Karpas-422 (cell line): ENCODE data around the gene SH2D5. TPM values are rescaled to one million over a fixed set of nuclear protein-coding genes. Genes with fewer than 3 reads are reported as not detected.

ENCODE experiments used
- DNase-seq: peaks from one replicate; pipeline ENCODE4 v3.0.0-alpha.2; 2015
- H2AFZ ChIP-seq: fragments of 200-600 bp; sonication (generic); 2 replicates; pipeline ENCODE4 v1.6.1; 2014; ENCODE audit warnings: antibody characterized with exemption, low read length, mixed read lengths
- H3K27ac ChIP-seq: fragments of 200-600 bp; sonication (generic); 2 replicates; pipeline ENCODE4 v1.5.1; 2014; ENCODE audit warnings: mild to moderate bottlenecking, low read length, moderate library complexity
- H3K27me3 ChIP-seq: fragments of 200-600 bp; sonication (generic); 2 replicates; pipeline ENCODE4 v1.6.1; 2014; ENCODE audit warnings: low read length, mixed read lengths
- H3K36me3 ChIP-seq: fragments of 200-600 bp; sonication (generic); 2 replicates; pipeline ENCODE4 v1.6.1; 2014; ENCODE audit warnings: low read length, mixed read lengths; ENCODE audit not compliant: insufficient read depth
- H3K4me1 ChIP-seq: fragments of 200-600 bp; sonication (generic); 2 replicates; pipeline ENCODE4 v1.6.1; 2014; ENCODE audit warnings: mild to moderate bottlenecking, low read length, mixed read lengths
- H3K4me2 ChIP-seq: fragments of 200-600 bp; sonication (generic); 2 replicates; pipeline ENCODE4 v1.6.1; 2014; ENCODE audit warnings: low read length, low read depth, mild to moderate bottlenecking; ENCODE audit not compliant: poor library complexity, severe bottlenecking
- H3K4me3 ChIP-seq: fragments of 200-600 bp; sonication (generic); 2 replicates; pipeline ENCODE4 v1.5.1; 2014; ENCODE audit warnings: mild to moderate bottlenecking, antibody characterized with exemption, low read length, mixed read lengths
- H3K79me2 ChIP-seq: fragments of 200-600 bp; sonication (generic); 2 replicates; pipeline ENCODE4 v1.6.1; 2014; ENCODE audit warnings: mild to moderate bottlenecking, low read length, mixed read lengths
- H3K9ac ChIP-seq: fragments of 200-600 bp; sonication (generic); 2 replicates; pipeline ENCODE4 v1.6.0; 2014; ENCODE audit warnings: low read length
- H3K9me2 ChIP-seq: fragments of 200-600 bp; sonication (generic), shearing (Covaris generic); replicated peaks from 2 replicates; pipeline ENCODE4 v1.6.0; 2014; ENCODE audit warnings: mild to moderate bottlenecking, low read length, moderate library complexity; ENCODE audit not compliant: insufficient read depth
- H3K9me3 ChIP-seq: fragments of 300-700, 200-600 bp; sonication (generic); 2 replicates; pipeline ENCODE4 v1.6.1; 2014; ENCODE audit warnings: low read length, mixed read lengths
- H4K20me1 ChIP-seq: fragments of 200-600 bp; sonication (generic); 2 replicates; pipeline ENCODE4 v1.6.1; 2014; ENCODE audit warnings: mild to moderate bottlenecking, antibody characterized with exemption, low read length, low read depth; ENCODE audit not compliant: insufficient read depth
- total RNA-seq: library from RNA; depleted of rRNA; stranded (reverse); fragments of >200 nt; shearing (Covaris generic); gene quantifications from 2 replicates; pipeline ENCODE4 v1.2.3, GENCODE V29; 2014; ENCODE audit warnings: low replicate concordance

SH2D5 gene
- total RNA-seq, 1 experiment from 2014 or later, result not detected

DNA sequence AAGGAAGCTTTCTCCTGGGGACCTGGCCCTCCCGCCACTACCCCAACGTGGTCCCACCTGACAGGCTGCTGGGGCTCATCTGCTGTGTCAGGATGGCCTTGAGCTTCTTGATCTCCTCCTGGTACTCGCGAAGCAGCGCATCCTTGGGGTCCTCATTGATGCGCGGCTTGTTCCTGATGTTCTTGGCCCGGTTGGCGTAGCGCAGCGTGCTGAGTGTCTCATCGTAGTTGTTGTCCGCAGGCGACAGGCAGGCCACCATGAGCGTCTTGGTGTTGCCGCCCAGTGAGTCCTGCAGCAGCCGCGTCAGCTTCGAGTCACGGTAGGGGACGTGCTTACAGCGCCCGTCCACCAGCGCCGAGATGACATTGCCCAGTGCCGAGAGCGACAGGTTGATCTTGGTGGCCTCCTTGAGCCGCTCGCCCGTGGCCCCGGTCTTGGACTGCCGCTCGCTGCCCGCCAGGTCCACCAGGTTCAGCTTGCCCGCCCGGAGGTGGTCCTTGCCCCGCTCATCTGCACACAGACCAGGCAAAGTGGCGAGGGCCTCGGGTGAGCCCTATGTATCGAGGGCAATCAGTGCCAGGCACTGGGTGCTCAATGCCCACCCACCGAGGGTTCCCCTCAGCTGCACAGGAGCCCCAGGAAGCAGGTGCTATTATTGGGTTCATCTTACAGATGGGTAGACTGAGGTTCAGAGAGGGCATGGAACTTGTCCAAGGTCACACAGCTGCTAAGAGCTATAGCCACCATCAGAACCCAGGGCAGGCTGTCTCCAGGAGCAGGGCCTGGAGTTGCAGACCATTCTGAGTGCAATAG lies 27.9 kb downstream of the SH2D5 start:
- Histone ChIP-seq H3K9me2 (no peaks in the 10 kb centered on the region), H3K9me3 (no peaks in the 10 kb centered on the region), H3K9ac (no peak overlapping the region), H3K4me3 (no peak overlapping the region), H3K79me2 (no peaks in the 10 kb centered on the region), H3K27me3 (no peaks in the 10 kb centered on the region), H3K4me2 (no peak overlapping the region), H3K36me3 (no peaks in the 10 kb centered on the region), H4K20me1 (no peaks in the 10 kb centered on the region), H3K27ac (no peak overlapping the region), H3K4me1 (no peaks in the 10 kb centered on the region), H2AFZ (no peak overlapping the region)
- no peak for DNase-seq

- H3K9ac ChIP-seq, result no peak overlapping the region
- no peaks in the 10 kb centered on the region for H3K79me2 ChIP-seq
These were observed 29.3 kb downstream of the SH2D5 start for GRCh38 chr1:20703124-20703756.

DNA sequence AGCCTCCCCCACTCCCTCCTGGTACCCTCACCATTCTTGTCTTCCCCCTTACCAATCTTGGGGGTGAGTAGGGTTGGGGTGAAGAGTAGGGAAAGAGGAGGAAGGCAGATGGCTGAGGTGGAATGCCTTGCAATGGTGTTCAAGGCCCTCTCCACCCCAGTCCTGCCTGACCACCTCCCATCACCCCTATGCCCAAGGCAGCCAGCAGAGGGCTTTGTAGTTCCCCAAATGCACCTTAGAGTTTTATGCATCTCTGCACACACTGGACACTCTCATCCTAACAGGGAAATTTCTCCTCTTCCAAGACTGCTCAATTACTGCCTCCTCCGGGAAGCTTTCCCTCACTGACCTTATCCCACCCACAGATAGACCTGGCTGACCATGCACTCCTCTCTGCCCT lies 30.1 kb downstream of the SH2D5 start:
- Histone ChIP-seq H3K4me2 (no peak overlapping the region), H3K4me1 (no peaks in the 10 kb centered on the region), H3K9me3 (no peaks in the 10 kb centered on the region), H2AFZ (no peak overlapping the region), H4K20me1 (no peaks in the 10 kb centered on the region), H3K36me3 (no peaks in the 10 kb centered on the region), H3K4me3 (no peak overlapping the region), H3K79me2 (no peaks in the 10 kb centered on the region), H3K9ac (no peak overlapping the region), H3K27ac (no peak overlapping the region), H3K9me2 (no peaks in the 10 kb centered on the region), H3K27me3 (no peaks in the 10 kb centered on the region)
- DNase-seq, result peak; percentile 60

More at GRCh38 chr1:20703124-20703756, 29.3 kb downstream of the SH2D5 start:
- no peak for DNase-seq
- Histone ChIP-seq H3K4me3 (no peak overlapping the region), H3K4me1 (no peaks in the 10 kb centered on the region), H3K4me2 (no peak overlapping the region), H4K20me1 (no peaks in the 10 kb centered on the region), H3K27me3 (no peaks in the 10 kb centered on the region), H3K36me3 (no peaks in the 10 kb centered on the region), H2AFZ (no peak overlapping the region), H3K9me2 (no peaks in the 10 kb centered on the region), H3K27ac (no peak overlapping the region), H3K9me3 (no peaks in the 10 kb centered on the region)

- H3K36me3 ChIP-seq, result no peaks in the 10 kb centered on the region
- H3K9me2 ChIP-seq, result no peaks in the 10 kb centered on the region
- no peak overlapping the region for H3K4me2 ChIP-seq
- H3K4me1 ChIP-seq, result peaks cover 3% of the 10 kb centered on the region
- H3K27me3 ChIP-seq, result no peaks in the 10 kb centered on the region
- no peaks in the 10 kb centered on the region for H3K9me3 ChIP-seq
- H3K9ac ChIP-seq, result no peak overlapping the region
- H3K79me2 ChIP-seq, result no peaks in the 10 kb centered on the region
- H2AFZ ChIP-seq, result no peak overlapping the region
- no peak overlapping the region for H3K27ac ChIP-seq
- no peak overlapping the region for H3K4me3 ChIP-seq
- DNase-seq, result no peak
- H4K20me1 ChIP-seq, result no peaks in the 10 kb centered on the region
These were observed 30.7 kb downstream of the SH2D5 start for GRCh38 chr1:20701847-20702246.

GRCh38 chr1:20701446-20701845 lies 31.1 kb downstream of the SH2D5 start:
- Histone ChIP-seq H3K9me2 (no peaks in the 10 kb centered on the region), H3K9me3 (no peaks in the 10 kb centered on the region), H4K20me1 (no peaks in the 10 kb centered on the region), H3K9ac (no peak overlapping the region), H3K4me2 (no peak overlapping the region), H3K36me3 (no peaks in the 10 kb centered on the region), H3K27ac (no peak overlapping the region), H3K4me1 (peaks cover 6% of the 10 kb centered on the region), H2AFZ (no peak overlapping the region), H3K4me3 (no peak overlapping the region), H3K79me2 (no peaks in the 10 kb centered on the region), H3K27me3 (no peaks in the 10 kb centered on the region)
- DNase-seq, result no peak

GRCh38 chr1:20700636-20701215 lies 31.8 kb downstream of the SH2D5 start:
- Histone ChIP-seq H3K4me2 (no peak overlapping the region), H3K9me2 (no peaks in the 10 kb centered on the region), H3K4me3 (no peak overlapping the region), H3K9me3 (no peaks in the 10 kb centered on the region), H3K9ac (no peak overlapping the region), H3K4me1 (peaks cover 9% of the 10 kb centered on the region), H3K79me2 (no peaks in the 10 kb centered on the region), H4K20me1 (no peaks in the 10 kb centered on the region), H3K27ac (no peak overlapping the region), H3K36me3 (no peaks in the 10 kb centered on the region), H2AFZ (no peak overlapping the region), H3K27me3 (no peaks in the 10 kb centered on the region)
- no peak for DNase-seq

DNA sequence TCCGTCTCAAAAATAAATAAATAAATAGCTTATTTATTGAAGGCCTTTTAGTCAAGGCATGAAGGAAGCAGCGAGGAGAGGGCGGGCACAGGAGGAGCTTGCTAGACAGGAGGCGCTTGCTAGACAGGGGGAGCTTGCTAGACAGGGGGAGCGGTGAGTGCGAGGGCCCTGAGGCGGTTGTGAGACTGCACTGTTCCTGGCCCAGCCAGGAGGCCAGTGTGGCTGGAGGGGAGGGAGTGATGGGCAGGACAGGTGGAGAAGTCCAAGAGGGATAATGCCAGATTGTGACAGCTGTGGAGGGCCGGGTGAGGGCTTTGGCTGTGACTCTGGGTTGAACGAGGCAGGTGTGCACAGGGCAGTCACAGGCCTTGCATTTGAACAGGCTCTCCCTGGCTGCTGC lies 32.9 kb downstream of the SH2D5 start:
- DNase-seq, result no peak
- no peak overlapping the region for H2AFZ ChIP-seq

GRCh38 chr1:20698195-20698910 lies 34.1 kb downstream of the SH2D5 start:
- Histone ChIP-seq H2AFZ (no peak overlapping the region), H3K4me1 (peaks cover 9% of the 10 kb centered on the region), H4K20me1 (no peaks in the 10 kb centered on the region), H3K4me3 (no peak overlapping the region), H3K9ac (no peak overlapping the region), H3K27me3 (no peaks in the 10 kb centered on the region), H3K9me3 (no peaks in the 10 kb centered on the region), H3K27ac (no peak overlapping the region), H3K9me2 (no peaks in the 10 kb centered on the region), H3K4me2 (no peak overlapping the region), H3K79me2 (no peaks in the 10 kb centered on the region), H3K36me3 (no peaks in the 10 kb centered on the region)
- DNase-seq, result no peak

More for the DNA sequence above, 32.9 kb downstream of the SH2D5 start:
- no peaks in the 10 kb centered on the region for H4K20me1 ChIP-seq
- H3K27ac ChIP-seq, result no peak overlapping the region
- no peak overlapping the region for H3K4me3 ChIP-seq
- H3K9me2 ChIP-seq, result no peaks in the 10 kb centered on the region
- no peaks in the 10 kb centered on the region for H3K27me3 ChIP-seq
- no peak overlapping the region for H3K4me2 ChIP-seq
- H3K9ac ChIP-seq, result no peak overlapping the region
- H3K36me3 ChIP-seq, result no peaks in the 10 kb centered on the region
- H3K9me3 ChIP-seq, result no peaks in the 10 kb centered on the region
- H3K4me1 ChIP-seq, result peaks cover 9% of the 10 kb centered on the region
- H3K79me2 ChIP-seq, result no peaks in the 10 kb centered on the region
